H1 (cell line): ENCODE data around the gene RPLP2. TPM values are rescaled to one million over a fixed set of nuclear protein-coding genes. Genes with fewer than 3 reads are reported as not detected.

Experiments used
- ASH2L ChIP-seq: fragments of 200-600, 300-600 bp; sonication (generic); IDR thresholded peaks from one replicate; pipeline ENCODE4 v1.7.1; 2017; ENCODE audit warnings: low read length
- ATF3 ChIP-seq: IDR thresholded peaks from 2 replicates; pipeline ENCODE4 v1.6.1; 2011; ENCODE audit warnings: low read depth, mild to moderate bottlenecking, low read length; ENCODE audit not compliant: insufficient read depth
- HDAC2 ChIP-seq, 2 experiments: fragments of 300-600 bp in 1 of 2; sonication (generic) in 1 of 2; IDR thresholded peaks; 2 replicates each; pipeline ENCODE4 v1.6.1; 2011 to 2012; ENCODE audit warnings: low read depth in 2 of 2, low read length in 2 of 2, mild to moderate bottlenecking in 2 of 2, moderate library complexity in 2 of 2, borderline replicate concordance in 1 of 2, inconsistent platforms in 1 of 2
- MAX ChIP-seq: IDR thresholded peaks from 2 replicates; pipeline ENCODE4 v1.6.1; 2012; ENCODE audit warnings: inconsistent platforms
- RAD21 ChIP-seq, 2 experiments: IDR thresholded peaks in 1 of 2; conservative IDR thresholded peaks in 1 of 2; 2 replicates each; pipeline ENCODE4 v1.6.1; 2011; ENCODE audit warnings: low read depth in 2 of 2, low read length in 2 of 2, improper control_type of control experiment in 1 of 2, inconsistent platforms in 1 of 2, mild to moderate bottlenecking in 1 of 2, moderate library complexity in 1 of 2
- SIN3A ChIP-seq, 2 experiments: IDR thresholded peaks in 1 of 2; conservative IDR thresholded peaks in 1 of 2; 2 replicates each; pipeline ENCODE4 v1.6.1; 2011 to 2012; ENCODE audit warnings: low read length in 2 of 2, improper control_type of control experiment in 1 of 2, low read depth in 1 of 2, mild to moderate bottlenecking in 1 of 2
- SIRT6 ChIP-seq: IDR thresholded peaks from one replicate; pipeline ENCODE4 v1.7.1; 2012; ENCODE audit warnings: low read length, inconsistent platforms
- TEAD4 ChIP-seq: IDR thresholded peaks from 2 replicates; pipeline ENCODE4 v1.6.1; 2012; ENCODE audit warnings: low read depth, low read length, inconsistent platforms, mixed read lengths
- USF2 ChIP-seq: IDR thresholded peaks from 2 replicates; pipeline ENCODE4 v1.6.1; 2011; ENCODE audit warnings: low read length, improper control_type of control experiment
- YY1 ChIP-seq: IDR thresholded peaks from 2 replicates; pipeline ENCODE4 v1.6.1; 2011; ENCODE audit warnings: low read depth, mild to moderate bottlenecking, low read length
- polyA plus RNA-seq, 7 experiments: library from polyadenylated mRNA; depleted of rRNA in 3 of 7; stranded (reverse) in 5 of 7; unstranded in 2 of 7; fragments of >200 nt in 5 of 7; fragments of 200-250 nt in 2 of 7; gene quantifications; 1 replicate in 5 of 7; 2 replicates in 1 of 7; 4 replicates in 1 of 7; pipeline versions ENCODE4 v1.2.1 to v1.2.3, GENCODE V29; 2011 to 2013; ENCODE audit warnings: missing spikeins in 2 of 7, mixed read lengths in 2 of 7
- total RNA-seq: library from RNA; stranded (reverse); fragmentation: NEBNext Ultra II Directional; extraction: Animal tissue kit (Norgen Biotek cat#: 25700); gene quantifications from 2 replicates; pipeline ENCODE4 v1.2.1, GENCODE V29; 2021

Gene RPLP2
- total and polyA plus RNA-seq, 2 of the 8 experiments (the other 6 are each of a cell fraction or from before 2014, with no cell fraction given), result 1,789 to 2,106 TPM

DNA sequence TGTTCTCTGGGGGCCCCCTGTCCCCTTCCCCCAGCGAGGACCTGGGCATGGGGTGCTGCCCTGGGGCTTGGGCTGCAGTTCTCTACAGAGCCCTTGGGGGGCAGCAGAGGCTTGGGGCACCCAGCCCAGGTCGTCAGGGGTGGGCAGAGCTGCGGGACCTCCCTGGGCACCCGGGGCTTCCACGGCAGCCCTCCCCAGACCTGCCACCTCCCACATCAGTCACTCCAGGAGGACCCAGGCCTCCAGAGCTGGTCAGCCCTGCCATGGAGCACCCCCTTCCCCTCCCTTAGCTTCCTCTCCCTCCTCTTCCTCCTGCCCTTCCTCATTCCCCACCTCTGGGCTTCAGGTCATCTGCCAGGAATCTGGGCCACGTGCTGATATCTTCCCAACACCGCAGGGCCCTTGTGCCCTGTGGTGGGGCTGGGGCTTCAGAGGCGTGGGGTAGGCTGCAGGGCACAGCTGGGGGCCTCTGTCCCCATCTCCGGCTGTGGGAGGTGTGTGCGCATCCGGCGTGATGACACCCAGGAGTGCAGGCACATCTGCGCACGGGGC, 38.7 kb downstream of the RPLP2 start (continued):
- no peak for TF ChIP-seq ATF3
- TF ChIP-seq MAX, result peak; percentile 65; the same call in 1 of the 2 replicates
- no peak for TF ChIP-seq HDAC2 (IDR thresholded peaks at IDR 0.05; ENCODE audit: borderline replicate concordance in 1 of 2, low read depth in 2 of 2, low read length in 2 of 2)
- 0 out of 4 replicates have a peak, but pooled peaks of 1 of the 2 experiments have one; percentile 40 for TF ChIP-seq SIN3A (conservative IDR thresholded peaks at IDR 0.05 in 1 of 2, IDR thresholded peaks at IDR 0.05 in 1 of 2; ENCODE audit: low read depth in 1 of 2, low read length in 2 of 2)
- no peak for TF ChIP-seq YY1
- TF ChIP-seq ASH2L, result no peak
- TF ChIP-seq TEAD4, result no peak
- TF ChIP-seq SIRT6, result no peak
- TF ChIP-seq RAD21 (IDR thresholded peaks at IDR 0.05 in 1 of 2, conservative IDR thresholded peaks at IDR 0.05 in 1 of 2; ENCODE audit: low read depth in 2 of 2, low read length in 2 of 2), result peak; percentile 65 to 77
- TF ChIP-seq USF2, result no peak
